Coronary artery (tissue), 2 donors: Measurements from ENCODE around the gene RASSF3.
A peak's percentile ranks its signal among the peaks of the same experiment; 100 is the strongest.

Experiments used
- DNase-seq: peaks from one replicate; pipeline ENCODE4 v3.0.0-alpha.2; 2017; ENCODE audit warnings: low spot score
- H3K27ac ChIP-seq, 2 donors: fragments of 200-600 bp; sonication (generic); one replicate each; pipeline ENCODE4 v1.5.1; 2016 to 2019
- H3K4me3 ChIP-seq: fragments of 200-600 bp; sonication (generic); 2 replicates; pipeline ENCODE4 v1.5.1; 2016; ENCODE audit warnings: mild to moderate bottlenecking, moderate library complexity
- CTCF ChIP-seq: fragments of 200-600 bp; sonication (generic); IDR thresholded peaks from one replicate; pipeline ENCODE4 v1.5.1; 2019; ENCODE audit warnings: antibody characterized with exemption

Gene RASSF3

DNA sequence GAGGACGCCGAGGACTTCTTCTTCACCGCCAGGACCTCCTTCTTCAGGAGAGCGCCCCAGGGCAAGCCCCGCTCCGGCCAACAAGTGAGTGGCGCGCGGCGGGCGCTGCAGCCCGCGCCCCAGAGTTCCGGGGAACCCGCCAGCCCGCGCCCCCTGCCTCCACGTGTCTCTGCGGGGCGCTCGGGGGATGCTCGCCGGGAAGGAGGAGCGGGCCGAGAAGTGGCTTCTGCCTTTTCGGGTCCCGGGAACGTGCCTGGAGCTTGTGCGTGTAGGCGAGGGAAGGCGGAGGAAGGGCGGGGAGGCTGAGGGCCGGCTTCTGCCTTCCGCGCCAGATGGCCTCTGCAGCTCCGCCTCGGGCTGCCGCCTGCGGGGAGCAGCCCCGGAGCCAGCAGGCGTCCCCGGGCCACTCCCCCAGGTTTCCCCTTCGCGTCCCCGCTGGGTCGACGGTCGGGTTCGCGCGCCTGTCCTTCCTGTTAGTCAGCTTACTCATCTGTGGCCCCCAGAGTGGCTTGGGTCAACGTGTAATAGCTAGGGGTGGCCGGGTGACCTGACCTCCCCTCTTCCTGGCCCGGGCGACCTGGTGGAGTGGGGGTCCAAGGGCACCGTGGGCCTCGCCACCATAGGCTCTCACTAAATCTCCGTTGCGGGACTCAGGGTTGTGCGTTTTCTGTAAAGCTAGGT, 505 bp downstream of the RASSF3 start:
- Histone ChIP-seq H3K27ac (peak overlapping the region; percentile 91 to 95), H3K4me3 (peak overlapping the region; percentile 94)
- DNase-seq: peak; percentile 82
- no peak for TF ChIP-seq CTCF

- H3K4me3 ChIP-seq: peak overlapping the region; percentile 94
- no peak for TF ChIP-seq CTCF
- peak overlapping the region; percentile 91 to 95 for H3K27ac ChIP-seq
- DNase-seq: peak; percentile 76
Observed at GRCh38 chr12:64611341-64612284, 1.3 kb downstream of the RASSF3 start.

DNA sequence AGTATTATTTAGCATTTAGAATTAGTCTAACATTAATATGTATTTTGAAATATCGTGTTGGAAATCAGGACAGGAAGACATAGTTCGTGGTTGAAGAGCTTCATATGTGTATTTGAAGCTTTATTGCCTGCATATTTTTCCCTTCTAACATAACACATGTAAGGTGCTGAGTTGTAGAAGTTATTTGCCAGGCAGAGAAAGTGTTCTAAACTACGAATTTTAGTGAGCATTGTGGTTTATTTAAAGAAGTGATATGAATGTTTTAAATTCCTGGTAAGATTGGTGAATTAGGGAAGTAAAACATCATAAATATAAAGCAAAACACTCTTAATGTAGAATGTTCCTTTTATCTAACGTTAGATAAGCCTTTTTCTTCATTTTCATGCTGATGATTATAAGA, 2.5 kb downstream of the RASSF3 start:
- no peak for DNase-seq
- TF ChIP-seq CTCF: no peak
- Histone ChIP-seq H3K27ac (peak overlapping the region; percentile 91 to 95), H3K4me3 (peak overlapping the region; percentile 94)

DNA sequence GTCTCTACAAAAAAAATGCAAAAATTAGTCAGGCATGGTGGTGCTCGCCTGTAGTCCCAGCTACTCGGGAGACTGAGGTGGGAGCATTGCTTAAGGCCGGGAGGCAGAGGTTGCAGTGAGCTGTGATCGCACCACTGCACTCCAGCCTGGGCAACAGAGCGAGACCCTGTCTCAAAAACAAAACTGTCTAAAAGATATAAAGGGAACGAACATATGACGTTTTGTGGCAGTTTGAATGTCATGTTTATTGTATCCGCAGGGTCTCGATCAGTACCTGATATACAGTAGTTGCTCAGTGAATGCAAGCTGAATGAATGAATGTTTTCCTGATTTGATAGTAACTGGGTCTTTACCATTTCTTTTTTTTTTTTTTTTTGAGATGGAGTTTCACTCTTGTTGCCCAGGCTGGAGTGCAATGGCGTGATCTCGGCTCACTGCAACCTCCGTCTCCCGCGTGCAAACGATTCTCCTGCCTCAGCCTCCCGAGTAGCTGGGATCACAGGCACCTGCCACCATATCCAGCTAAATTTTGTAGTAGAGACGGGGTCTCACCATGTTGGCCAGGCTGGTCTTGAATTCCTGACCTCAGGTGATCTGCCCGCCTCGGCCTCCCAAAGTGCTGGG, 3.6 kb downstream of the RASSF3 start:
- peak overlapping the region; percentile 58 to 91 for H3K27ac ChIP-seq
- peak; percentile 38 for DNase-seq
- H3K4me3 ChIP-seq: peak overlapping the region; percentile 94

- Histone ChIP-seq H3K4me3 (peak overlapping the region; percentile 24), H3K27ac (peak overlapping the region; percentile 86 to 88)
- no peak for TF ChIP-seq CTCF
- no peak for DNase-seq
Observed at GRCh38 chr12:64616201-64616600, 5.9 kb downstream of the RASSF3 start.

GRCh38 chr12:64618953-64619590, 8.8 kb downstream of the RASSF3 start:
- no peak for TF ChIP-seq CTCF
- Histone ChIP-seq H3K27ac (peak overlapping the region; percentile 68), H3K4me3 (no peak overlapping the region)
- peak; percentile 43 for DNase-seq
